Measurements from ENCODE around the gene GAPVD1.

Gene GAPVD1

DNA sequence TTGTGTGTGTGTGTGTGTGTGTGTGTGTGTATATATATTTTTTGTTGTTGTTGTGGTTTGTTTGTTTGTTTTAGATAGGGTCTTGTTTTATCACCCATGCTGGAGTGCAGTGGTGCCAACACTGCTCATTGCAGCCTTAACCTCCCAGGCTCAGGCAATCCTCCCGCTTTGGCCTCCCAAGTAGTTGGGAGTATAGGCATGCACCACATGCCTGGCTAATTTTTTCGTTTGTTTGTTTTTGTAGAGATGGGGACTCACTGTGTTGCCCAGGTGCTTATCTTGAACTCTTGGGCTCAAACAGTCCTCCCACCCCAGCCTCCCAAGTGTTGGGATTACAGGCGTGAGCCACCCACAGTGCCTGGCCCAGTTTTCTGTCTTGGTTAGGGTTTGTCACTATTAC is 77.3 kb downstream of the GAPVD1 start:
- H3K4me3 ChIP-seq (ENCODE audit: low read length): no peak overlapping the region
- no peak for DNase-seq (ENCODE audit: low read depth)
- TF ChIP-seq, protein P1, sequence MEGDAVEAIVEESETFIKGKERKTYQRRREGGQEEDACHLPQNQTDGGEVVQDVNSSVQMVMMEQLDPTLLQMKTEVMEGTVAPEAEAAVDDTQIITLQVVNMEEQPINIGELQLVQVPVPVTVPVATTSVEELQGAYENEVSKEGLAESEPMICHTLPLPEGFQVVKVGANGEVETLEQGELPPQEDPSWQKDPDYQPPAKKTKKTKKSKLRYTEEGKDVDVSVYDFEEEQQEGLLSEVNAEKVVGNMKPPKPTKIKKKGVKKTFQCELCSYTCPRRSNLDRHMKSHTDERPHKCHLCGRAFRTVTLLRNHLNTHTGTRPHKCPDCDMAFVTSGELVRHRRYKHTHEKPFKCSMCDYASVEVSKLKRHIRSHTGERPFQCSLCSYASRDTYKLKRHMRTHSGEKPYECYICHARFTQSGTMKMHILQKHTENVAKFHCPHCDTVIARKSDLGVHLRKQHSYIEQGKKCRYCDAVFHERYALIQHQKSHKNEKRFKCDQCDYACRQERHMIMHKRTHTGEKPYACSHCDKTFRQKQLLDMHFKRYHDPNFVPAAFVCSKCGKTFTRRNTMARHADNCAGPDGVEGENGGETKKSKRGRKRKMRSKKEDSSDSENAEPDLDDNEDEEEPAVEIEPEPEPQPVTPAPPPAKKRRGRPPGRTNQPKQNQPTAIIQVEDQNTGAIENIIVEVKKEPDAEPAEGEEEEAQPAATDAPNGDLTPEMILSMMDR (conservative IDR thresholded peaks at IDR 0.05; ENCODE audit: low read depth, low read length): no peak

DNA sequence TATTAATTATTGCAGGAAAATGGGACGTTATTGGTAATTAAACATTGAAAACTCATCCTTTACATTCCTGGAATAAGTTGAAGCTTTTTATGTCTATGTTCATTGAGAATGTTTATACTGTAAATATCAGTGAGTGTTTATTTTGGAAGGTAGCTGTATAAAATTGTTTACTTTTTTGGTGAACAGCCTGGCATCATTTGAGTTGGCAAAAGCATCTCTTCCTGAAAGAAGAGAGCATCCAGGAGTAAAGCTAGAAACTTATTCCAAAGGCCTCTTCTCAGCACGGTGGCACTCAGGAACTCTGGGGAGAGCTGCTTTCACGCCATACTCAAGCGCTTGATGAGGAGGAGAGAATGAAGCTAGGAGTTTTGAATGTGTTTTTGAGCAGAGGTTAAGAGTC is 79.9 kb downstream of the GAPVD1 start:
- TF ChIP-seq, protein P1 (conservative IDR thresholded peaks at IDR 0.05; ENCODE audit: low read depth, low read length): no peak
- no peak overlapping the region for H3K4me3 ChIP-seq (ENCODE audit: low read length)
- no peak for DNase-seq (ENCODE audit: low read depth)

DNA sequence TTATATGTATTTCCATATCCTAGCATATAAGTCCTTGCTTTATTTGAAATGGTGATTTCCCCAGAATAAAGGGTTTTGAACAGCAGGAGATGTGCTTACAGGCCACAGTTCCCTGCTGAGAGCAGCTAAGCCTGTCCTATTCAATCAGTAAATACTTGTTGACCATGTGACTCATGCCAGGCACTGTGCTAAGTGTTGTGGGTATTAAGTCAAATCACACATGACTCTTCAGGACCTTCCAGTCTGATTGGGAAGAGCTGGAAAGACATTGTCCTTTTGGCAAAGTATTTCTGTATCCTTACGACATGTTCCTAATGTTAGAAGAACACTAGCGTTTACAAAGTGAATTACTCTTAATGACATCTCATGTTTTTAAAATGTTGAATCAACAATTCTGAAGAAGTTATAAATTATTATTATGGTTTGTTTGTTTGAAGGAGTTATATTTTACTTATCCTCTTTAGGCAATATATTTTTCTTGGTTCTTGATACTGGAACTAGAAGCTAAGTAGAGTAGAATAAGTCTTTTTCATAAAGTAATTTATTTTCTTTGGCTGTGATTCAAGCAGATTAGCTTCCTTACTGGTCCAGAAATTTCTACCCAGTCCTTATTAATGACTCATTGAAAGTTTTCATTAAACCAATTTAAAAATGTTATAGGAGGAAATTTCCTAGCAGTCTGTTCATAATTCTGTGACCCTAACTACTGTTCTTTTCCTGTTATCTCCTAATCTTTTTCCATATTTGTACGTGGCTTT is 82.1 kb downstream of the GAPVD1 start:
- TF ChIP-seq, protein P1 (conservative IDR thresholded peaks at IDR 0.05; ENCODE audit: low read depth, low read length): no peak
- peak; percentile 85 for DNase-seq (ENCODE audit: low read depth)
- no peak overlapping the region for H3K4me3 ChIP-seq (ENCODE audit: low read length)

DNA sequence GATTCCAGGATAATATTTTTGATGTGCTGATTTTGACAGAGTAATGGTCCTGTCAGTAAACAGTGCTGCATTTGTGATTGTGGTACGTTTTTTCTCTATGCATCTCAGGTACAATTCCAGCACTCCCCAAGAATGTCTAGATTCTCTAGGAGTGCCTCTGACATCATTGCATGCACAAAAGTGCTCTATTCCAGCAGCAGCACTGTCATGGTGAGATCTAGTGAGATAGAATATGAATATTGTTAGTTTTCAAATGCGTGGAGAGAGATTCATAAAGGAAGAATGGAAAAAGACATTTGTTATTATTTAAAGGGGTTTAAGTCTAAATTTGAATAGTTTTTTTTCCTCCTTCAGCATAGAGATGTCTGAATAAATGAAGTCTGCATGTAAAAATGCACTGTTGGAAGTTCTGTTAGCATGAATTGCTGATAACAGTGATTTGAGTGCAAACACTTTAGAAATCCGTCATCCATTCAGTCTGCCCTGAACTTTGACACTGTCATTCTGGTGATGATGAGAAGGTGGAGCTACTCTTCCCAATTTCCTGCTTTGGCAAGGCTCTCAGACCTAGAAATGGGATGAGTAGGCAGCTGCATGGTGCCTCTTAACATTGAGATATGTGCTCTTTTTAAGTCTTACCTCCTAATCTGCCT is 84.6 kb downstream of the GAPVD1 start:
- no peak overlapping the region for H3K4me3 ChIP-seq (ENCODE audit: low read length)
- no peak for DNase-seq (ENCODE audit: low read depth)
- TF ChIP-seq, protein P1 (conservative IDR thresholded peaks at IDR 0.05; ENCODE audit: low read depth, low read length): no peak

DNA sequence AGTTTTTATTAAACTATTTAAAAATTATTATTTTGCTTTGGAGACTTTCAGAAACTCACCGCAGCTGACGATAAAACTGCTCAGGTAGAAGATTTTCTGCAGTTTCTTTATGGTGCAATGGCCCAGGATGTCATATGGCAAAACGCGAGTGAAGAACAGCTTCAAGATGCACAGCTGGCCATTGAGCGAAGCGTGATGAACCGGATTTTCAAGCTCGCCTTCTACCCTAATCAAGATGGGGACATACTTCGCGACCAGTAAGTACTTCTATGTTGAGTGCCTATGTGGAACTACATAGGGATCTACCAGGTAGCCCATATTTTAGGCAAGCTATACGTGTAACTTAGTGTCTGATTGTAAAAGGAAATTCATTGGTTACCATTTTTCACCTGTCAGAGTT is 94.0 kb downstream of the GAPVD1 start:
- TF ChIP-seq, protein P1 (conservative IDR thresholded peaks at IDR 0.05; ENCODE audit: low read depth, low read length): no peak
- DNase-seq (ENCODE audit: low read depth): no peak
- H3K4me3 ChIP-seq (ENCODE audit: low read length): no peak overlapping the region

DNA sequence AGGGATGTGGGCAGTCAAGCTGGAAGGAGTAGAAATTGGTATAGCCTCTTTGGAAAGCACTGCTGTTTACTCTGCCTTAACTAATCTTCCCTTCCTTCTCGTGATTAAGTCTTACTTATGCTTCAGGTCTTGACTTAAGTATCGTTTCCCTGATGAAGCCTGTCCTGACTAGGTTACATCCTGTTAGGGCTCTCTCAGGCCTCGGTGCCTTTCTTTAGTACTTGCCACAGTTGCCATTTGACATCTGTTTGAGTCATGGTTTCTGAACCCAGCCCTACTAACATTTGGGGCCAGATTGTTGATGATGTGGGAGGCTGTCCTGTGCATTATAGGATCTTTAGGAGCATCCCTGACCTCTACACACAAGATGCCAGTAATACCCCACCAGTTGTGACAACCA is 94.4 kb downstream of the GAPVD1 start:
- no peak for DNase-seq (ENCODE audit: low read depth)
- no peak overlapping the region for H3K4me3 ChIP-seq (ENCODE audit: low read length)
- TF ChIP-seq, protein P1 (conservative IDR thresholded peaks at IDR 0.05; ENCODE audit: low read depth, low read length): no peak

DNA sequence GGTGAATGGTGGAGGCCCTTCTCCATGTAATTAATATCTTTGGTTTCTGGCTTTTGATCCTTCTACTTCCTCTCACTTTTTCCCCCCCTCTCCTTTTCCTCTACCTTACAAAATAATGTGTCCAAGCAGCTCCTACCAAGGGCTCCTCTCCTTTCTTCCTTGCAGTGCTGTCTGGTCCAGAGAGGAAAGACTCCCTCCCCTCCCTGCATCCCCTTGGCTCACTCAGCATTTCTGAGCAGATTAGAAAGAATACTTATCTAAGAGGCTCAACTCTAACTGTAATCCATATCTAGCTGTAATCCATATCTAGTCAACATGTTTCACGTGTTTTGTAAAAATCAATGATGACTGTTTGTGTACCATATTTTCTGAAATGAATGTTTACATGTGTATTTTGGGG is 97.4 kb downstream of the GAPVD1 start:
- no peak overlapping the region for H3K4me3 ChIP-seq (ENCODE audit: low read length)
- DNase-seq (ENCODE audit: low read depth): no peak
- TF ChIP-seq, protein P1 (conservative IDR thresholded peaks at IDR 0.05; ENCODE audit: low read depth, low read length): no peak
